ENCODE measurements around the gene HSDL1. TPM values are rescaled to one million over a fixed set of nuclear protein-coding genes. Genes with fewer than 3 reads are reported as not detected.
A peak's percentile ranks its signal among the peaks of the same experiment; 100 is the strongest.

HSDL1 gene
- total and polyA plus RNA-seq, 10 of the 15 experiments (the other 5 are each of a cell fraction or from before 2014, with no cell fraction given) = 2.0 to 13.4 (median 5.6) TPM

- peak; percentile 32 to 39; a peak in 2 of 4 replicates for TF ChIP-seq IKZF2 (IDR thresholded peaks at IDR 0.05)
- TF ChIP-seq IKZF1 (conservative IDR thresholded peaks at IDR 0.05) = peak; percentile 47; the same call in 1 of the 2 replicates
- 0 out of 2 replicates have a peak, but pooled peaks have one; percentile 16 for TF ChIP-seq DPF2 (IDR thresholded peaks at IDR 0.05)
- no peak for TF ChIP-seq ZBED1 (IDR thresholded peaks at IDR 0.05; ENCODE audit: borderline replicate concordance)
- TF ChIP-seq JUNB (IDR thresholded peaks at IDR 0.05) = peak; percentile 75
Measured at GRCh38 chr16:84166796-84167695, 22.1 kb upstream of the HSDL1 start (continued).

GRCh38 chr16:84165746-84166145 lies 20.8 kb upstream of the HSDL1 start:
- intact Hi-C loops (cut with micrococcal nuclease; ENCODE audit: unreplicated experiment) = no loop called here
- H3K27me3 ChIP-seq (replicated peaks in 1 of 2; ENCODE audit: control insufficient read depth in 2 of 2, insufficient read depth in 2 of 2, low read length in 1 of 2) = no peaks in the 10 kb centered on the region
- no peaks in the 10 kb centered on the region; the same call in 1 of the 2 replicates for H3K4me1 ChIP-seq (ENCODE audit: control insufficient read depth, insufficient read depth, low read length)
- no peak overlapping the region for H3K4me3 ChIP-seq
- ATAC-seq (no peak), DNase-seq (ENCODE audit: low read depth, low spot score) (no peak), FAIRE-seq (no peak)
- no peak overlapping the region for H3K9ac ChIP-seq (ENCODE audit: control insufficient read depth, insufficient read depth, low read length)
- RAD21 ChIA-PET (ENCODE audit: unreplicated experiment) = no interaction called here
- CTCF ChIA-PET = interaction anchor here (1.5 kb wide), 1 partner anchor 21 kb away, joined by 3 read pairs; the partner anchor contains the start of gene TAF1C
- BruUV-seq (replicated peaks) = no TSS peak
- no peaks in the 10 kb centered on the region for H3K79me2 ChIP-seq (ENCODE audit: control insufficient read depth, insufficient read depth, low read length)
- WGBS (ENCODE audit: insufficient coverage, insufficient replicate concordance, low lambda C conversion rate, missing lambda C conversion rate) = 87% methylated on average over 7 of the region's 7 CpGs
- TF ChIP-seq NFIC (IDR thresholded peaks at IDR 0.05; ENCODE audit: low read depth, low read length) (no peak), ZNF622 (IDR thresholded peaks at IDR 0.05) (no peak), YY1 (IDR thresholded peaks at IDR 0.05; ENCODE audit: low read depth, low read length) (no peak), MLLT1 (IDR thresholded peaks at IDR 0.05) (no peak), ZBED1 (IDR thresholded peaks at IDR 0.05; ENCODE audit: borderline replicate concordance) (no peak), HDGF (IDR thresholded peaks at IDR 0.05) (no peak), EED (IDR thresholded peaks at IDR 0.05; ENCODE audit: low read depth) (no peak), EGR1 (IDR thresholded peaks at IDR 0.05; ENCODE audit: borderline replicate concordance in 1 of 2, low read depth in 2 of 2, low read length in 2 of 2) (no peak), ATF3 (IDR thresholded peaks at IDR 0.05; ENCODE audit: borderline replicate concordance, extremely low read depth, low read depth, low read length) (no peak), POLR2AphosphoS5 (IDR thresholded peaks at IDR 0.05; ENCODE audit: low read length) (no peak), ZNF274 (IDR thresholded peaks at IDR 0.05; ENCODE audit: insufficient read depth, insufficient read length) (no peak)
- no peaks in the 10 kb centered on the region for H4K20me1 ChIP-seq (ENCODE audit: control insufficient read depth, insufficient read depth)
- H3K36me3 ChIP-seq (ENCODE audit: control insufficient read depth in 2 of 2, insufficient read depth in 2 of 2, low read length in 1 of 2) = no peaks in the 10 kb centered on the region
- no peak overlapping the region for H2AFZ ChIP-seq (ENCODE audit: control insufficient read depth, low read depth, low read length)
- in situ Hi-C loops (cut with MboI) = no loop called here
- no peak overlapping the region for H3K4me2 ChIP-seq (ENCODE audit: control insufficient read depth, insufficient read depth)
- POLR2A ChIA-PET = no interaction called here
- no peak overlapping the region for H3K27ac ChIP-seq (ENCODE audit: control insufficient read depth, insufficient read depth)
- H3K9me3 ChIP-seq (replicated peaks; ENCODE audit: control insufficient read depth, insufficient read depth, low read length) = no peaks in the 10 kb centered on the region; the same call in 2 of the 3 replicates
- SMC1A ChIA-PET (ENCODE audit: uncharacterized antibody, unreplicated experiment) = no interaction called here
